AG04450 (cell line): ENCODE results near the gene TBXA2R. TPM values are rescaled to one million over a fixed set of nuclear protein-coding genes. Genes with fewer than 3 reads are reported as not detected.

Source experiments
- CTCF ChIA-PET: fragments of 300-600, 350-600 bp; formaldehyde crosslinking; extraction: SDS; loops from one replicate; lab custom pipeline; 2022; ENCODE audit warnings: antibody characterized with exemption, inconsistent platforms; lab: Charles Lee
- POLR2A ChIA-PET: fragments of 350-600 bp; formaldehyde crosslinking; extraction: SDS; loops from one replicate; lab custom pipeline; 2021; ENCODE audit warnings: antibody characterized with exemption, inconsistent platforms; lab: Yijun Ruan, JAX
- DNase-seq: peaks from one replicate; pipeline ENCODE4 v3.0.0-alpha.2; 2011; ENCODE audit warnings: low read depth, low spot score
- H3K27ac ChIP-seq: one replicate; pipeline ENCODE4 v1.5.1; 2012; ENCODE audit warnings: low read depth, low read length, control low read depth
- H3K27me3 ChIP-seq: one replicate; pipeline ENCODE4 v1.6.0; 2012; ENCODE audit warnings: low read length; ENCODE audit not compliant: control insufficient read depth, insufficient read depth
- H3K4me3 ChIP-seq: 2 replicates; pipeline ENCODE4 v1.5.1; 2011; ENCODE audit warnings: mild to moderate bottlenecking, low read depth, low read length, control low read depth
- H3K9me3 ChIP-seq: 2 replicates; pipeline ENCODE4 v1.5.1; 2012; ENCODE audit warnings: low read length; ENCODE audit not compliant: control insufficient read depth, insufficient read depth
- CTCF ChIP-seq: IDR thresholded peaks from 2 replicates; pipeline ENCODE4 v1.5.1; 2011; ENCODE audit warnings: low read depth, low read length, control low read depth, inconsistent platforms
- polyA plus RNA-seq: library from polyadenylated mRNA; depleted of rRNA; stranded (reverse); fragments of >200 nt; gene quantifications from 2 replicates; pipeline ENCODE4 v1.2.3, GENCODE V29; 2011

The TBXA2R gene
- polyA plus RNA-seq, 1 experiment: 0.84 TPM

GRCh38 chr19:3601021-3601420, 5.7 kb downstream of the TBXA2R start:
- peaks cover 10% of the 10 kb centered on the region; the same call in 1 of the 2 replicates for H3K9me3 ChIP-seq
- DNase-seq: no peak
- ChIA-PET CTCF (no interaction called here), POLR2A (interaction anchor here (0.7 kb wide), 1 partner anchor 56 kb away, joined by 5 read pairs; no protein-coding TSS in a partner anchor)
- no peak overlapping the region for H3K27ac ChIP-seq
- no peaks in the 10 kb centered on the region for H3K27me3 ChIP-seq
- no peak overlapping the region for H3K4me3 ChIP-seq
- no peak for TF ChIP-seq CTCF

- no peak for DNase-seq
- POLR2A ChIA-PET: no interaction called here
- H3K4me3 ChIP-seq: no peak overlapping the region
- H3K9me3 ChIP-seq: peaks cover 10% of the 10 kb centered on the region; the same call in 1 of the 2 replicates
- CTCF ChIA-PET: interaction anchor here (1.0 kb wide), 1 partner anchor 66 kb away, joined by 4 read pairs; no protein-coding TSS in a partner anchor
- no peak overlapping the region for H3K27ac ChIP-seq
- no peaks in the 10 kb centered on the region for H3K27me3 ChIP-seq
- no peak for TF ChIP-seq CTCF
Measured at GRCh38 chr19:3599776-3600187, 6.9 kb downstream of the TBXA2R start.

GRCh38 chr19:3595521-3596061, 11.1 kb downstream of the TBXA2R start:
- ChIA-PET POLR2A (no interaction called here), CTCF (no interaction called here)
- no peak overlapping the region for H3K4me3 ChIP-seq
- no peak for DNase-seq
- no peak for TF ChIP-seq CTCF
- H3K9me3 ChIP-seq: peaks cover 24% of the 10 kb centered on the region
- no peaks in the 10 kb centered on the region for H3K27me3 ChIP-seq
- no peak overlapping the region for H3K27ac ChIP-seq

- no peak for TF ChIP-seq CTCF
- Histone ChIP-seq H3K9me3 (peaks cover 22% of the 10 kb centered on the region), H3K4me3 (no peak overlapping the region), H3K27ac (no peak overlapping the region), H3K27me3 (no peaks in the 10 kb centered on the region)
- ChIA-PET CTCF (interaction anchor here (0.6 kb wide), 1 partner anchor 121 kb away, joined by 3 read pairs; no protein-coding TSS in a partner anchor), POLR2A (no interaction called here)
- no peak for DNase-seq
Measured at GRCh38 chr19:3593156-3593555, 13.5 kb downstream of the TBXA2R start.

GRCh38 chr19:3591876-3592613, 14.6 kb downstream of the TBXA2R start:
- Histone ChIP-seq H3K27me3 (no peaks in the 10 kb centered on the region), H3K4me3 (no peak overlapping the region), H3K27ac (no peak overlapping the region), H3K9me3 (peaks cover 22% of the 10 kb centered on the region)
- no peak for TF ChIP-seq CTCF
- POLR2A ChIA-PET: interaction anchor here (0.6 kb wide), 1 partner anchor 9 kb away, joined by 3 read pairs; no protein-coding TSS in a partner anchor
- no peak for DNase-seq
- CTCF ChIA-PET: no interaction called here
